Lung (tissue), 12 donors: Measurements from ENCODE around the gene COL11A1. TPM values are rescaled to one million over a fixed set of nuclear protein-coding genes. Genes with fewer than 3 reads are reported as not detected.

Experiments
- ATAC-seq: fragments of 200-7000 bp; cut with Tn5 transposase; one replicate; pipeline ENCODE4 v1.9.1; 2020; ENCODE audit warnings: moderate number of reproducible peaks; ENCODE audit not compliant: insufficient read depth, low FRiP score
- DNase-seq, 3 donors: peaks; one replicate each; pipeline ENCODE4 v3.0.0-alpha.2; 2013 to 2017
- H3K27ac ChIP-seq, 2 donors: one replicate each; pipeline ENCODE4 v1.5.1; 2013; ENCODE audit warnings: mild to moderate bottlenecking in 2 of 2, moderate library complexity in 2 of 2, control low read depth in 1 of 2, inconsistent platforms in 1 of 2, low read depth in 1 of 2, low read length in 1 of 2
- H3K27me3 ChIP-seq, 3 donors: one replicate each; pipeline ENCODE4 v1.5.1; 2013; ENCODE audit warnings: low read length in 2 of 3; ENCODE audit not compliant: control insufficient read depth in 3 of 3, insufficient read depth in 3 of 3
- H3K36me3 ChIP-seq, 4 donors: one replicate each; pipeline ENCODE4 v1.5.1; 2013; ENCODE audit warnings: low read length in 4 of 4, mild to moderate bottlenecking in 1 of 4, moderate library complexity in 1 of 4; ENCODE audit not compliant: control insufficient read depth in 4 of 4, insufficient read depth in 4 of 4
- H3K4me1 ChIP-seq, 5 donors: one replicate each; pipeline ENCODE4 v1.5.1; 2013; ENCODE audit warnings: low read length in 5 of 5, mild to moderate bottlenecking in 2 of 5, moderate library complexity in 1 of 5; ENCODE audit not compliant: control insufficient read depth in 5 of 5, insufficient read depth in 5 of 5
- H3K4me3 ChIP-seq: one replicate; pipeline ENCODE4 v1.5.1; 2013; ENCODE audit warnings: mild to moderate bottlenecking, control low read depth, moderate library complexity
- H3K9ac ChIP-seq, 2 donors: one replicate each; pipeline ENCODE4 v1.5.1; 2013; ENCODE audit warnings: low read length in 2 of 2, control low read depth in 1 of 2; ENCODE audit not compliant: insufficient read depth in 1 of 2
- H3K9me3 ChIP-seq, 4 donors: one replicate each; pipeline ENCODE4 v1.5.1; 2013; ENCODE audit warnings: low read length in 3 of 4, mild to moderate bottlenecking in 1 of 4, moderate library complexity in 1 of 4; ENCODE audit not compliant: control insufficient read depth in 4 of 4, insufficient read depth in 3 of 4
- CTCF ChIP-seq: IDR thresholded peaks from 2 replicates; pipeline ENCODE4 v1.5.1; 2012; ENCODE audit warnings: mild to moderate bottlenecking; ENCODE audit errors: control extremely low read depth, extremely low read depth
- WGBS, 2 donors: extraction: QIAGEN DNeasy Blood & Tissue Kit; methylation state at CpG; one replicate each; pipeline ENCODE4 v1.1.7; 2013; 5-methylcytosine and 5-hydroxymethylcytosine counted together
- polyA plus RNA-seq, 2 donors: library from polyadenylated mRNA; stranded (reverse); fragments of 200-250 nt; gene quantifications; one replicate each; pipeline ENCODE4 v1.2.1, GENCODE V29; 2013
- total RNA-seq, 2 donors: library from RNA; depleted of rRNA in 1 of 2; stranded (reverse); fragments of >200 nt in 1 of 2; gene quantifications; one replicate each; pipeline ENCODE4 v1.2.1, GENCODE V29; 2014 to 2021
- donor health status: control.
- donor health status: control.
- donor health status: Bipolar disorder and iron deficiency.
- donor health status: healthy.
- donor health status: DM: yes; HTN: yes; CAD: no.

The COL11A1 gene
- total and polyA plus RNA-seq, 4 donors = 0.33 to 7.5 (median 0.70) TPM

- no peaks in the 10 kb centered on the region for H3K4me1 ChIP-seq
- no peak overlapping the region for H3K27ac ChIP-seq
- ATAC-seq (no peak), DNase-seq (no peak)
- no peaks in the 10 kb centered on the region for H3K36me3 ChIP-seq
- no peak overlapping the region for H3K4me3 ChIP-seq
- H3K9ac ChIP-seq = no peak overlapping the region
- 26 to 43% methylated on average over 1 of the region's 1 CpG for WGBS, 2 donors
- H3K9me3 ChIP-seq = no peaks in the 10 kb centered on the region
- TF ChIP-seq CTCF = no peak
- H3K27me3 ChIP-seq = no peaks in the 10 kb centered on the region
These were observed 188.7 kb downstream of the COL11A1 start for GRCh38 chr1:102919659-102920058.

GRCh38 chr1:102901996-102902395 is 206.3 kb downstream of the COL11A1 start:
- Histone ChIP-seq H3K27me3 (no peaks in the 10 kb centered on the region), H3K9ac (no peak overlapping the region), H3K27ac (no peak overlapping the region), H3K4me1 (no peaks in the 10 kb centered on the region), H3K4me3 (no peak overlapping the region), H3K9me3 (no peaks in the 10 kb centered on the region), H3K36me3 (no peaks in the 10 kb centered on the region)
- no peak for TF ChIP-seq CTCF
- ATAC-seq = no peak
- WGBS, 2 donors = 71 to 74% methylated on average over 1 of the region's 1 CpG
- DNase-seq = no peak

GRCh38 chr1:102899935-102900334 is 208.4 kb downstream of the COL11A1 start:
- H3K36me3 ChIP-seq = no peaks in the 10 kb centered on the region
- no peak for TF ChIP-seq CTCF
- H3K27ac ChIP-seq = no peak overlapping the region
- ATAC-seq = no peak
- no peak overlapping the region for H3K4me3 ChIP-seq
- no peaks in the 10 kb centered on the region for H3K4me1 ChIP-seq
- DNase-seq = no peak
- H3K9me3 ChIP-seq = no peaks in the 10 kb centered on the region
- WGBS, 2 donors = 66 to 69% methylated on average over 3 of the region's 3 CpGs
- no peaks in the 10 kb centered on the region for H3K27me3 ChIP-seq
- H3K9ac ChIP-seq = no peak overlapping the region

GRCh38 chr1:102897557-102897956 is 210.8 kb downstream of the COL11A1 start:
- Histone ChIP-seq H3K4me1 (peaks cover 0 to 2% (median 0%) of the 10 kb centered on the region in 5 donors), H3K27me3 (no peaks in the 10 kb centered on the region), H3K4me3 (no peak overlapping the region), H3K9me3 (no peaks in the 10 kb centered on the region), H3K36me3 (no peaks in the 10 kb centered on the region), H3K27ac (no peak overlapping the region), H3K9ac (no peak overlapping the region)
- ATAC-seq (no peak), DNase-seq (no peak)
- TF ChIP-seq CTCF = no peak
- 46 to 56% methylated on average over 3 of the region's 3 CpGs for WGBS, 2 donors
